Osteoblast (primary cell): ENCODE results near the gene RSPO4. TPM values are rescaled to one million over a fixed set of nuclear protein-coding genes. Genes with fewer than 3 reads are reported as not detected.

Experiments used
- DNase-seq: peaks from one replicate; pipeline ENCODE4 v3.0.0; 2011; ENCODE audit warnings: low spot score, mixed read lengths; ENCODE audit not compliant: insufficient read length; ENCODE audit errors: missing footprints
- H2AFZ ChIP-seq: 2 replicates; pipeline ENCODE4 v1.6.0; 2011; ENCODE audit warnings: mild to moderate bottlenecking, low read length
- H3K27ac ChIP-seq: 2 replicates; pipeline ENCODE4 v1.5.1; 2011; ENCODE audit warnings: mild to moderate bottlenecking, low read depth, low read length, moderate library complexity
- H3K27me3 ChIP-seq: 2 replicates; pipeline ENCODE4 v1.6.0; 2012; ENCODE audit warnings: mild to moderate bottlenecking, control low read depth, inconsistent platforms, low read length, moderate library complexity; ENCODE audit not compliant: insufficient read depth
- H3K36me3 ChIP-seq: 2 replicates; pipeline ENCODE4 v1.5.1; 2011; ENCODE audit warnings: mild to moderate bottlenecking, low read length, control low read depth, moderate library complexity; ENCODE audit not compliant: insufficient read depth
- H3K4me1 ChIP-seq: 2 replicates; pipeline ENCODE4 v1.5.1; 2011; ENCODE audit warnings: mild to moderate bottlenecking, low read length, control low read depth, moderate library complexity; ENCODE audit not compliant: insufficient read depth
- H3K4me2 ChIP-seq: 2 replicates; pipeline ENCODE4 v1.6.0; 2011; ENCODE audit warnings: mild to moderate bottlenecking, low read length; ENCODE audit not compliant: insufficient read depth
- H3K4me3 ChIP-seq: fragments of 200-600 bp; sonication (generic); 3 replicates; pipeline ENCODE4 v1.5.1; 2012; ENCODE audit warnings: mild to moderate bottlenecking, low read length, inconsistent platforms; ENCODE audit not compliant: insufficient read depth
- H3K79me2 ChIP-seq: 2 replicates; pipeline ENCODE4 v1.6.0; 2012; ENCODE audit warnings: mild to moderate bottlenecking, low read length, control low read depth, inconsistent platforms; ENCODE audit not compliant: insufficient read depth
- H3K9me3 ChIP-seq: 2 replicates; pipeline ENCODE4 v1.5.1; 2011; ENCODE audit warnings: low read depth, low read length, control low read depth
- H4K20me1 ChIP-seq: 2 replicates; pipeline ENCODE4 v1.6.0; 2012; ENCODE audit warnings: mild to moderate bottlenecking, low read length, control low read depth; ENCODE audit not compliant: insufficient read depth
- total RNA-seq: library from RNA; depleted of rRNA; stranded (reverse); fragments of >200 nt; gene quantifications from 2 replicates; pipeline ENCODE4 v1.2.3, GENCODE V29; 2012
- TF ChIP-seq, protein P1 (sequence below): IDR thresholded peaks from 2 replicates; pipeline ENCODE4 v1.5.1; 2011; ENCODE audit warnings: mild to moderate bottlenecking, low read depth, low read length, moderate library complexity; ENCODE audit errors: extremely low read depth

RSPO4 gene
- total RNA-seq, 1 donor = not detected

DNA sequence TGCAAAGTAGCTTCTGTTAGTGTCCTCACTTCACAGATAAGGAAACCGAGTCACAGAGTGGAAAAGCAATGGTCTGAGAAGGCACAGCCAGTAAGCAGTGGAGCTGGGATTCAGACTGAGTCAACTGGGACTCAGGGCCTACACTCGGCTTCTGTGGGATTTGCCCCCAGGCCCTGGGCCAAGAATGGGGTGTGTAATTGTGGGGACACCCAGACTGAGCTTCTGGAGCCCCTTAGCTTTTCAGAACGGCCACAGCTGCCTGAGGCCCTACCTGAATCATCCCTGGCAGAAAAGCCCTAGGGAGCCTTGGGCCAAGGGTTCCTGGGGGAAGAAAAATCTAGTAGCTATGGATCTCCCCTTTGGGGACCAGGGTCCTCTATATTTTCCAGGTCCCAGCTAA lies 92.5 kb downstream of the RSPO4 start:
- no peak overlapping the region for H2AFZ ChIP-seq
- peak overlapping the region; percentile 91 for H3K27ac ChIP-seq
- no peaks in the 10 kb centered on the region for H3K27me3 ChIP-seq
- no peaks in the 10 kb centered on the region for H3K79me2 ChIP-seq
- TF ChIP-seq, protein P1, sequence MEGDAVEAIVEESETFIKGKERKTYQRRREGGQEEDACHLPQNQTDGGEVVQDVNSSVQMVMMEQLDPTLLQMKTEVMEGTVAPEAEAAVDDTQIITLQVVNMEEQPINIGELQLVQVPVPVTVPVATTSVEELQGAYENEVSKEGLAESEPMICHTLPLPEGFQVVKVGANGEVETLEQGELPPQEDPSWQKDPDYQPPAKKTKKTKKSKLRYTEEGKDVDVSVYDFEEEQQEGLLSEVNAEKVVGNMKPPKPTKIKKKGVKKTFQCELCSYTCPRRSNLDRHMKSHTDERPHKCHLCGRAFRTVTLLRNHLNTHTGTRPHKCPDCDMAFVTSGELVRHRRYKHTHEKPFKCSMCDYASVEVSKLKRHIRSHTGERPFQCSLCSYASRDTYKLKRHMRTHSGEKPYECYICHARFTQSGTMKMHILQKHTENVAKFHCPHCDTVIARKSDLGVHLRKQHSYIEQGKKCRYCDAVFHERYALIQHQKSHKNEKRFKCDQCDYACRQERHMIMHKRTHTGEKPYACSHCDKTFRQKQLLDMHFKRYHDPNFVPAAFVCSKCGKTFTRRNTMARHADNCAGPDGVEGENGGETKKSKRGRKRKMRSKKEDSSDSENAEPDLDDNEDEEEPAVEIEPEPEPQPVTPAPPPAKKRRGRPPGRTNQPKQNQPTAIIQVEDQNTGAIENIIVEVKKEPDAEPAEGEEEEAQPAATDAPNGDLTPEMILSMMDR = no peak
- no peaks in the 10 kb centered on the region for H3K36me3 ChIP-seq
- H4K20me1 ChIP-seq = no peaks in the 10 kb centered on the region
- no peak for DNase-seq
- H3K4me3 ChIP-seq = no peak overlapping the region
- H3K9me3 ChIP-seq = no peaks in the 10 kb centered on the region
- peak overlapping the region; percentile 81 for H3K4me2 ChIP-seq
- peaks cover 42% of the 10 kb centered on the region for H3K4me1 ChIP-seq

Other genes with a start within 250 kb of the RSPO4 start
- gene SLC52A3, start 233.8 kb downstream of the RSPO4 start, total RNA-seq = not detected in 2 replicates
- gene FAM110A, start 168.6 kb downstream of the RSPO4 start, total RNA-seq = 8.5 and 9.8 TPM in 2 replicates
- gene ANGPT4, start 86.0 kb downstream of the RSPO4 start, total RNA-seq = under 0.01 TPM in 2 replicates
- 48.0 and 61.2 TPM in 2 replicates for gene PSMF1, start 116.3 kb upstream of the RSPO4 start, total RNA-seq
- gene TMEM74B, start 182.7 kb upstream of the RSPO4 start, total RNA-seq = not detected in 2 replicates
- under 0.01 TPM in 1 of 2 replicates, not detected in the other for gene C20orf202, start 201.1 kb upstream of the RSPO4 start, total RNA-seq
- gene RAD21L1, start 223.7 kb upstream of the RSPO4 start, total RNA-seq = not detected in 2 replicates